HG03135 (cell line): Measurements from ENCODE around the gene SEMA4B.
A peak's percentile ranks its signal among the peaks of the same experiment; 100 is the strongest.

ENCODE experiments used
- ATAC-seq: cut with Tn5 transposase; IDR thresholded peaks from one replicate; pipeline ENCODE4 v1.9.1; 2021; ENCODE audit warnings: mild to moderate bottlenecking, moderate library complexity; ENCODE audit not compliant: unreplicated experiment

The SEMA4B gene

GRCh38 chr15:90225504-90226234 is 24.5 kb downstream of the SEMA4B start:
- no peak for ATAC-seq

GRCh38 chr15:90227336-90227735 is 26.2 kb downstream of the SEMA4B start:
- ATAC-seq, result no peak

GRCh38 chr15:90227816-90228772 is 27.0 kb downstream of the SEMA4B start:
- no peak for ATAC-seq

GRCh38 chr15:90228960-90229359 is 27.8 kb downstream of the SEMA4B start:
- no peak for ATAC-seq

GRCh38 chr15:90230071-90230494 is 29.0 kb downstream of the SEMA4B start:
- ATAC-seq, result no peak

DNA sequence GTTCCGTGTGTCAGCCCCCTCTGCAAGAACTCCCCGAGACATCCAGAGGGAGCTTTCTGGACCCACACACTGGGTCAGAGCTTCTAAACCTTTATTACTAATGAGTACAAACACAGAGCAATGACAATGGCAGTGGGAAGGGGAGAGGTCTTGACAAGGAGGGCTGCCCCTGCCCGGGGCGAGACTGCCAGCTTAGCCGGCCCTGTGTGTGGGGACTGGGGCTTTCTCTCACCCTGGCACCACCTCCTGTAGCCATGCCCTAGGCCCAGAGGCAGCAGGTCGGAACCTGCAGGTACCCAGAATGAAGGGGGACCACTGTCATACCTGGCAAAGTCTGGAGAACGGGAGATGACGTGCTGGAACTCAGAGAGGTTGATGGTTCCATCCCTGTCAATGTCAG is 29.5 kb downstream of the SEMA4B start:
- no peak for ATAC-seq

DNA sequence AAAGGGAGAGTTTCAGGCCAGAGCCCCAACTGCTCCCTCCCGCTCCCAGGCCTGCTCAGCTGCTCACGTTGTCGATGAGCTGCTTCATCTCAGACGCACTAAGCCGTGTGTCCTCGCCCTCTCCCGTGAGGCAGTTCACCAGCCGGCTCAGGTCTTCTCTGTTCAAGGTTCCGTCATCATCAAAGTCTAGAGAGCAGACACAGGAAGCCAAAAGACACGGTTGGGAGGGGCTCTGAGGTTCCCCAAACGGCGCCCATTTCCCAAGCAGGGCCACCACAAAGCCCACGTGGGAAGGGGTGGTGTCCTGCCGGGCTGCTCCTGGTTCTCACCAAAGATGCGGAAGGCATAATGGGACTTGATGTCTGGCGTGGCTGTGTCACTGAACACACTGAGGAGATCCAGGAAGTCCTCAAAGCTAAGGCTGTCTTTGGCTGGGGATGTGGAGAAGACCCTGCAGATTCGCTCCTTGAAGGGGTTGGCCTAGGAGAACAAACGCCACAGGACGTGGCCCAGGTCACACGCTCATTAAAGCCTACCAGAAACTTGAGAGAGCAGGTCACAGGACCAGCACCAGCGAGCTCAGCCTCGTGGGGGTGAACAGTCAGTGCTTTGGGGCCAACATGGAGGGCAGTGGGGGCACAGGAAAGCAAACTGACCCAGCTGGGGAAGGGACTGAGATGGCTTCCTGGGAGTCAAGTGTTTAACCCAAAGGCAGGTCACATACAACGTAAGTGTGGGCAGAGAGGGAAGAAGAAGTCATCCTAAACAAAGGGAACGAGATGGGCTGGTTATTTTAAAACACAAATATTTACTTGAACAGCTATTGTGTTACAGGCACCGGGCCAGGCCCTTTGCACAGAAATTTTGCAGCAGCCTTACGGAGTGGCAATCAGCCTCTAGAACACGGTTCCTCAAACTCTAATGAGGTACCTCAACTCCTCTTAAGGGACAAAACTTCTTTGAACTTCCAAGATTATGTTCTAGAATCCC is 30.2 kb downstream of the SEMA4B start:
- ATAC-seq, result no peak

DNA sequence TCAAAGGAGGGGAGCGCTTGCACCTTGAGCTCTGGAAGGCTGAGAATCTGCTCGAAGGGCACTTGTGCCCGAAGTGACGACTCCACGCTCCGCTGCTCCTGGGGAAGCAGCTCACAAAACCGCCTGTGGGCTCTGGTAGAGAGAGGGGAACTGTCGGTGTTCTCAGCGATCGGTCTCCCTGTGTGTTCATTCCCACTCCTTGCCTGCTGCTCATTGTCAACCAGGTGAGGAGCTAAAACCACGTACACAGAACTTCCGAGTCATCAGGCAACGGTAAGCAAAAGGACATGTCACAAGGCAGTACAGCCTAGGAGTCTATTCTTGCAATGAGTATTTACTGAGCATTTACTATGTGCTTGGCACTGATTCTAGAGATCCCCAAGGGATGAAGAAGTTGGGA is 31.1 kb downstream of the SEMA4B start:
- no peak for ATAC-seq

DNA sequence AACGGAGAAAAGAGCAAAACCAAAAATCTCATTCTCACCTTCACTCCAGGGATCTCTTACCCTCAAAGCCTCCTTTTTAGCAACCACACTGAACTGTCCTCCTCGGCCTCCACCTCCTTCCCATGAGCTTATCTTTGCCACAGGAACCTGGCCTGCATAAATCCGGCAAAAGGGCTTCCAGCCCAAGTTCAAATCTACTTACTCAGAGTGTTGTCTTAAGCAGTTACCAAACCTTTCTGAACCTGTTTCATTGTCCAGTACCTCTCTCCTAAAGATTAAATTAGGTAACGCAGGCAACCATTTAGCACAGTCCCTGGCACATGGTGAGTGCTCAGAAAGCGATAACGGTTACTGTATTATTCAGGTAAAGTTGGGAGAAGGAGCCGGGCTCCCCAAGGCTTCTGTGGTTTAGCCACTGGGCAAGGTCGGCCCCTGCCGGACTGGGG is 31.8 kb downstream of the SEMA4B start:
- ATAC-seq, result no peak

GRCh38 chr15:90233387-90234095 is 32.4 kb downstream of the SEMA4B start, which contains the start of gene CIB1:
Gene CIB1, minus strand, starts transcription at chr15:90233941. Its CDS starts 56 bp downstream, at chr15:90233885.
- peak; percentile 84 for ATAC-seq

GRCh38 chr15:90234096-90234988 is 33.2 kb downstream of the SEMA4B start, which contains the start of gene GDPGP1:
Gene GDPGP1, plus strand, starts transcription at chr15:90234209. Its CDS starts 6,700 bp downstream, at chr15:90240909.
- ATAC-seq, result no peak

DNA sequence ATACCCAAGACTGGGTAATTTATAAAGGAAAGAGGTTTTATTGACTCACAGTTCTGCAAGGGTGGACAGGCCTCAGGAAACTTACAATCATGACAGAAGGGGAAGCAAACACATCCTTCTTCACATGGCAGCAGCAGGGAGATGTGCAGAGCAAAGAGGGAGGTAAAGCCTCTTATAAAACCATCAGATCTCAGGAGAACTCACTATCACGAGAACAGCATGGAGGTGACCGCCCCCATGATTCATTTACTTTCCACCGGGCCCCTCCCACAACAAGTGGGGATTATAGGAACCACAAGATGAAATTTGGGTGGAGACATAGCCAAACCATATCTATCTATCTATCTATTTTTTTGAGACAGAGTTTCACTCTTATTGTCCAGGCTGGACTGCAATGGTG is 38.2 kb downstream of the SEMA4B start:
- no peak for ATAC-seq

GRCh38 chr15:90240856-90241255 is 39.7 kb downstream of the SEMA4B start:
- ATAC-seq, result no peak

GRCh38 chr15:90241343-90242192 is 40.4 kb downstream of the SEMA4B start:
- ATAC-seq, result no peak

- no peak for ATAC-seq
Observed at GRCh38 chr15:90243943-90244639, 43.0 kb downstream of the SEMA4B start.

GRCh38 chr15:90248789-90249202 is 47.7 kb downstream of the SEMA4B start:
- ATAC-seq, result no peak

- ATAC-seq, result no peak
Observed at GRCh38 chr15:90249203-90249863, 48.2 kb downstream of the SEMA4B start, which contains the start of gene TTLL13. Gene TTLL13, plus strand, starts transcription at chr15:90249556. Its CDS starts 1,075 bp downstream, at chr15:90250631.
